Endothelial cell of umbilical vein (primary cell): ENCODE measurements around the gene SPTSSA.

Experiments used
- CTCF ChIP-seq, 2 donors: IDR thresholded peaks; 1 replicate in 1 of 2; 2 replicates in 1 of 2; pipeline ENCODE4 v1.5.1; 2011; ENCODE audit warnings: low read length in 2 of 2, mild to moderate bottlenecking in 2 of 2, moderate library complexity in 2 of 2, control low read depth in 1 of 2, inconsistent platforms in 1 of 2, low read depth in 1 of 2; ENCODE audit not compliant: insufficient read depth in 1 of 2; ENCODE audit errors: extremely low read depth in 1 of 2
- MAX ChIP-seq: IDR thresholded peaks from 2 replicates; pipeline ENCODE4 v1.6.1; 2011; ENCODE audit not compliant: insufficient read depth, insufficient read length

GRCh38 chr14:34438438-34438837 is 23.6 kb downstream of the SPTSSA start:
- TF ChIP-seq CTCF (IDR thresholded peaks at IDR 0.05; ENCODE audit: extremely low read depth in 1 of 2, insufficient read depth in 1 of 2, low read depth in 1 of 2, low read length in 2 of 2) (no peak), MAX (no peak)
